GM18517 (cell line): ENCODE data around the gene SIAH3.

Source experiments
- ATAC-seq: cut with Tn5 transposase; IDR thresholded peaks from one replicate; pipeline ENCODE4 v1.9.1; 2021; ENCODE audit warnings: mild to moderate bottlenecking, moderate library complexity; ENCODE audit not compliant: unreplicated experiment

SIAH3 gene

GRCh38 chr13:45825387-45825650, 26.2 kb downstream of the SIAH3 start:
- no peak for ATAC-seq

GRCh38 chr13:45823583-45823982, 28.0 kb downstream of the SIAH3 start:
- no peak for ATAC-seq

- ATAC-seq, result no peak
Measured at GRCh38 chr13:45821811-45822210, 29.7 kb downstream of the SIAH3 start.

- ATAC-seq, result no peak
Measured at GRCh38 chr13:45820106-45820838, 31.3 kb downstream of the SIAH3 start.

DNA sequence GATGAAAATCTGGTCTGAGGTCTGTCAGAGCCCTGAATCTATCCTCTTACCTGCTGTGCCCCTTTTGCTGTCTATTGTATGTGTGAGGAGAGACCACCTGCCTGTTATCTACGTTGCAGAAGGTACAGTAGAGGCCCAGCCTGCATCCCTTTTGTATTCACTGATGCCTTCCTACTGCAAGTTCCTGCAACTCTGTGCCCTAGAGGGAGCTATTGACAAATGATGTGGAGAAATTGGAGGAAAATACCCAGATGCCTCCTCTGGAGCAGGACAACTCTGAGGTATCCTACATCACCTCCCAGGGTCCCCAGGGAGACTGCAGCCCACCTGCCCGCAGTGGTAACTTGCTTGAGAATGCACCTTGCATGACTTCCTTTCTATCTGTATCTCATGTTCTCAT, 33.7 kb downstream of the SIAH3 start:
- ATAC-seq, result no peak

GRCh38 chr13:45816427-45816826, 35.1 kb downstream of the SIAH3 start:
- ATAC-seq, result no peak

GRCh38 chr13:45812695-45813372, 38.7 kb downstream of the SIAH3 start:
- no peak for ATAC-seq

- ATAC-seq, result no peak
Measured at GRCh38 chr13:45811891-45812694, 39.5 kb downstream of the SIAH3 start.

- ATAC-seq, result no peak
Measured at GRCh38 chr13:45809801-45810394, 41.7 kb downstream of the SIAH3 start.

- ATAC-seq, result no peak
Measured at GRCh38 chr13:45808925-45809324, 42.6 kb downstream of the SIAH3 start.

DNA sequence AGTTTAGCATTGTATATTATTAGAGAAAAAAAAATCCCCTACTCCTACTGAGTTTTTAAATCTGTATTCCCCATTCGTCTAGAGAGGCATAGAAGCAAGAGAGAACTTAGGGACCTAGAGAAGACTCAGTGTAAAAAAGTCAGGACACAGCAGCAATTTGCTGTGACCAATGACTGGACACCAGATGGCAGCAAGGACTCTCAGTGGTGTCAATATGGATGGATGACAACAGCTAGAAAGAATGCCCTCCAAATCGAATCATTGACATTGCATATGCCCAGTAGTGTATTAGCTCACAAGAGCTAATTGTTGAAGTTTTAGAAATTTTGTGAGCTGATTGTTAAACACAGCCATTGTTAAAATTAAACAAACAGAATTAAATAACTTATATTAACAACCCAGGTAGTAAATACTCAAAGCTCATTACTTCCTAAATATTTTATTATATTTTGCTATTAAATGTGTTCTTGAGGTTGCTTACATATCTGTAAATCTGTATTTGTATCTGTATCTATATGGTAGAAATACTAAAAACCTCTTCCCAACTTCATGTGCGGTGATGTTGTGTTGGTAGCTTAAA, 43.9 kb downstream of the SIAH3 start:
- no peak for ATAC-seq

GRCh38 chr13:45800485-45800884, 51.1 kb downstream of the SIAH3 start:
- ATAC-seq, result no peak

DNA sequence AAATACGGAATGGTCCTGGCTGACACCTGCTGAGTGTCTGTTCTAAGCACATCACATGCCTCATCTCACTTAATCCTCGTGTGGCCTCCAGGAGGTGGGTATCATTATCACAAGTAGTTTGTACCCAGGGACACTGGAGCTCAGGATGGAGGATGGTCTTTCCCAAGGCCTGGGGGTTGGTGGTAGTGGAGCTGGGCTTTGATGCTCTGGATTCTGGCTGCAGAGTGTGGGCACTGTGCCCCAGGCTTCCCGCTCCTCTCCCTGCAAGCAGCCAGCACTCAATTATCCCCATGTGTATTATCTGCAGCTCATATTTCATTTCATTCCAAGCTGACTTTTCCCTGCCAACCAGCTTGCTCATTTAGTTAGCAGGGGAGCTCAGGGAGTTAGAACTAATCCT, 52.1 kb downstream of the SIAH3 start:
- ATAC-seq, result no peak

DNA sequence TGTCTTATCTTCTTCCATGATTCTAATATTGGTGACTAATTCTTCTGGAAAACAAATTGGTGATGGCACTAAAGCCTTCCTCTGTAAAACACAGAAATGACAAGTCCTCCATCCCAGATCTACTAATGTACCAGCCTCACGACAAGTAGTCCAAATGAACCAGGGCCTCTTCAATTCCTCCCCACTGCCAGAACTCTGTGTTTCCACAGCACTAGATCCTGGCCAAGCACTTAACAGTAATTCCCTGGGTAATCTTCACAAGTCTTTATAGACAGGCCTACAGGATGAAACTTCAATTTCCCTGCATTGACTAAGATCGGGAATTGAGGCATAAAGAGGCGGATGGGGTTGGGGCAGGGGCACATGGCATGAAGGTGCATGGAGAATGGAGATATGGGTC, 52.7 kb downstream of the SIAH3 start:
- no peak for ATAC-seq

- no peak for ATAC-seq
Measured at GRCh38 chr13:45796426-45797235, 54.9 kb downstream of the SIAH3 start.

DNA sequence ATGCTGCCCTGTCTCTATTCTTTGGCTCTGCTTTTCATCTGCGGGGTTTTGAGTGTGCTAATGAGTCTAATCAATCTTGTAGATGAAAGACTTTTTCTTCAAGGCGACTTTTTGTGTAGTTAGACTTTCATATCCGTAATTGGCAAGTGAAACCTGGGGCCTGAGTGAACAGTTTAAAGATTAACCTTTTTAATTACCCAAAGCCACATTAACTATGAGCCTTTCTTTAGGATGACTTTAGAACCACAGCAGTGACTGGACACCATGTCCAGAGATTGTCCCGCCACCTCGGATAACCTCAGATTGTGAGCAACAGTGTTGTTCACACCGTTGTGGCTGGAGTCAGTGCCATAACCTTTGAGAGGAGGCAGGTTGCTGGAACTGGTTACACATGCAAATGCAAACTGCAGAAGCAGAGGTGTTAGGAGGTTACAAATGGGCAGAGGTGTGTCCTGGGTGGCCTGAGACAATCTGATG, 58.7 kb downstream of the SIAH3 start:
- ATAC-seq, result no peak

DNA sequence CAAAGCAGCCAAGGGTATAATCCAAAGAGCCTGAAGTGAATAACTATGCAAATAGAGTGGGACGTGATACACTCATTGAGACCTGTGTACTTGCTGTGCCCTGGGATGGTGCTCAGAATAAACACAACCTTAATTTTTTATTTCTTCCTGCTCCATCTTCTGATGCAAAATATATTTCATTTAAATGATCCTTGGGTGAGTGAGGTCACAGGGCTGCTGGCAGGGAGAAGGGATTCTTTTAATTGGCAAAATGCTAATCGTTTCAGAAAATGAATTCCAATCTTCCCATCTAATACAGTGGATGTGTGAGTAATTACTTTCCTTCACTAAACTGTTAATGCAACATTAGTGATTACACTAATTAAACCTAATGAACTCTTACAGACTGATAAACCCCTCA, 63.5 kb downstream of the SIAH3 start:
- no peak for ATAC-seq

DNA sequence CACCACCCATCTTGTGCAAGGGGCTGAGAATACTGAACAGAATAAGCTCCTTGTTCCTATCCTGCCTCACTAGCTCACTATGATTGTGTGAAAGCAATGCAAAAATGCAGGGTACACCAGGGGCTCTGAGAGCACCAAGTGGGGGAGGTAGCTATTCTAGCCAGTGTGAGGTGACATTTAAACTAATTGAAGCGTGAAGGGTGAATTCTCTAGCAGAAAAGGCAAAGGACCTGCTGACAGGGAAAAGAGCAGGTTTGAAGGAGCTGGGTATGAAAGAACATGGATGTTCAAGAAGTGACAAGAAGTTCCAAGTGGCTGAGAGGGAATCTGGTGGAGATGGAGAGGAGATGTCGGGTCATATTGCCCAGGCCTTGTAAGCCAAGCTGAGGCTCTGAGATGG, 64.2 kb downstream of the SIAH3 start:
- no peak for ATAC-seq

- no peak for ATAC-seq
Measured at GRCh38 chr13:45786293-45786920, 65.1 kb downstream of the SIAH3 start.
